MG63 (cell line): ENCODE results near the gene VENTX. TPM values are rescaled to one million over a fixed set of nuclear protein-coding genes. Genes with fewer than 3 reads are reported as not detected.

Experiments used
- DNase-seq: peaks from one replicate; pipeline ENCODE4 v3.0.0-alpha.2; 2020
- H3K27me3 ChIP-seq: fragments of 250-450 bp; sonication (Bioruptor Pico); 2 replicates; pipeline ENCODE4 v1.5.1; 2020; ENCODE audit warnings: mild to moderate bottlenecking, moderate library complexity
- H3K36me3 ChIP-seq: fragments of 250-450 bp; sonication (Bioruptor Pico); 2 replicates; pipeline ENCODE4 v1.5.1; 2020; ENCODE audit warnings: mild to moderate bottlenecking, moderate library complexity
- H3K4me3 ChIP-seq: fragments of 250-450 bp; sonication (Bioruptor Pico); 2 replicates; pipeline ENCODE4 v1.5.1; 2020; ENCODE audit warnings: mild to moderate bottlenecking, moderate library complexity
- H3K9me3 ChIP-seq: fragments of 250-450 bp; sonication (Bioruptor Pico); 2 replicates; pipeline ENCODE4 v1.5.1; 2020; ENCODE audit warnings: mild to moderate bottlenecking, moderate library complexity
- total RNA-seq: library from RNA; depleted of rRNA; stranded (reverse); fragments of >200 nt; shearing (Covaris generic); gene quantifications from 2 replicates; pipeline ENCODE4 v1.2.3, GENCODE V29; 2014; ENCODE audit warnings: low replicate concordance

The VENTX gene
- total RNA-seq, 1 experiment from 2014 or later, result not detected

- Histone ChIP-seq H3K9me3 (no peaks in the 10 kb centered on the region), H3K4me3 (no peak overlapping the region), H3K36me3 (no peaks in the 10 kb centered on the region), H3K27me3 (no peaks in the 10 kb centered on the region)
- no peak for DNase-seq
These were observed 37.6 kb upstream of the VENTX start for GRCh38 chr10:133199992-133200611.

GRCh38 chr10:133200621-133201031 lies 37.0 kb upstream of the VENTX start:
- H3K4me3 ChIP-seq, result no peak overlapping the region
- DNase-seq, result no peak

GRCh38 chr10:133201151-133201947 lies 36.3 kb upstream of the VENTX start:
- Histone ChIP-seq H3K27me3 (no peaks in the 10 kb centered on the region), H3K4me3 (no peak overlapping the region), H3K36me3 (no peaks in the 10 kb centered on the region), H3K9me3 (no peaks in the 10 kb centered on the region)
- no peak for DNase-seq

More at GRCh38 chr10:133200621-133201031, 37.0 kb upstream of the VENTX start:
- Histone ChIP-seq H3K36me3 (no peaks in the 10 kb centered on the region), H3K27me3 (no peaks in the 10 kb centered on the region), H3K9me3 (no peaks in the 10 kb centered on the region)

- DNase-seq, result no peak
- no peaks in the 10 kb centered on the region for H3K36me3 ChIP-seq
- no peaks in the 10 kb centered on the region for H3K9me3 ChIP-seq
- no peaks in the 10 kb centered on the region for H3K27me3 ChIP-seq
- H3K4me3 ChIP-seq, result no peak overlapping the region
These were observed 35.5 kb upstream of the VENTX start for GRCh38 chr10:133201948-133202725.

GRCh38 chr10:133202778-133203651 lies 34.6 kb upstream of the VENTX start:
- Histone ChIP-seq H3K36me3 (no peaks in the 10 kb centered on the region), H3K9me3 (no peaks in the 10 kb centered on the region), H3K27me3 (no peaks in the 10 kb centered on the region), H3K4me3 (no peak overlapping the region)
- DNase-seq, result no peak

GRCh38 chr10:133203652-133204195 lies 33.9 kb upstream of the VENTX start:
- H3K27me3 ChIP-seq, result no peaks in the 10 kb centered on the region
- no peaks in the 10 kb centered on the region for H3K9me3 ChIP-seq
- H3K36me3 ChIP-seq, result no peaks in the 10 kb centered on the region

GRCh38 chr10:133204226-133205015 lies 33.2 kb upstream of the VENTX start:
- no peak overlapping the region for H3K4me3 ChIP-seq
- H3K27me3 ChIP-seq, result no peaks in the 10 kb centered on the region
- H3K9me3 ChIP-seq, result no peaks in the 10 kb centered on the region
- no peaks in the 10 kb centered on the region for H3K36me3 ChIP-seq
- DNase-seq, result no peak

More at GRCh38 chr10:133203652-133204195, 33.9 kb upstream of the VENTX start:
- no peak overlapping the region for H3K4me3 ChIP-seq
- no peak for DNase-seq

- no peak overlapping the region for H3K4me3 ChIP-seq
- no peak for DNase-seq
- no peaks in the 10 kb centered on the region for H3K9me3 ChIP-seq
- H3K27me3 ChIP-seq, result no peaks in the 10 kb centered on the region
- H3K36me3 ChIP-seq, result no peaks in the 10 kb centered on the region
These were observed 32.5 kb upstream of the VENTX start for GRCh38 chr10:133205146-133205545.

GRCh38 chr10:133206356-133207040 lies 31.2 kb upstream of the VENTX start:
- no peaks in the 10 kb centered on the region for H3K27me3 ChIP-seq

GRCh38 chr10:133207041-133207600 lies 30.5 kb upstream of the VENTX start:
- no peaks in the 10 kb centered on the region for H3K27me3 ChIP-seq
- no peaks in the 10 kb centered on the region for H3K9me3 ChIP-seq
- H3K4me3 ChIP-seq, result no peak overlapping the region
- DNase-seq, result no peak
- no peaks in the 10 kb centered on the region for H3K36me3 ChIP-seq

More at GRCh38 chr10:133206356-133207040, 31.2 kb upstream of the VENTX start:
- no peak for DNase-seq
- Histone ChIP-seq H3K4me3 (no peak overlapping the region), H3K36me3 (no peaks in the 10 kb centered on the region), H3K9me3 (no peaks in the 10 kb centered on the region)

GRCh38 chr10:133207627-133208026 lies 30.0 kb upstream of the VENTX start:
- Histone ChIP-seq H3K27me3 (no peaks in the 10 kb centered on the region), H3K9me3 (no peaks in the 10 kb centered on the region), H3K36me3 (no peaks in the 10 kb centered on the region), H3K4me3 (no peak overlapping the region)
- DNase-seq, result no peak

- Histone ChIP-seq H3K4me3 (no peak overlapping the region), H3K9me3 (no peaks in the 10 kb centered on the region), H3K27me3 (no peaks in the 10 kb centered on the region), H3K36me3 (no peaks in the 10 kb centered on the region)
- no peak for DNase-seq
These were observed 29.2 kb upstream of the VENTX start for GRCh38 chr10:133208466-133208865.

- DNase-seq, result no peak
- Histone ChIP-seq H3K4me3 (no peak overlapping the region), H3K27me3 (no peaks in the 10 kb centered on the region), H3K36me3 (no peaks in the 10 kb centered on the region), H3K9me3 (no peaks in the 10 kb centered on the region)
These were observed 28.5 kb upstream of the VENTX start for GRCh38 chr10:133209117-133209516.

- Histone ChIP-seq H3K27me3 (no peaks in the 10 kb centered on the region), H3K36me3 (no peaks in the 10 kb centered on the region), H3K9me3 (no peaks in the 10 kb centered on the region), H3K4me3 (no peak overlapping the region)
- DNase-seq, result no peak
These were observed 28.0 kb upstream of the VENTX start for GRCh38 chr10:133209641-133210040.
